ENCODE results near the gene CMTM2.
"Not testable (repeated sequence)": the region's sequence is repeated elsewhere in the genome, so short reads cannot be mapped to it uniquely, and the experiment has no call there.

Gene CMTM2

DNA sequence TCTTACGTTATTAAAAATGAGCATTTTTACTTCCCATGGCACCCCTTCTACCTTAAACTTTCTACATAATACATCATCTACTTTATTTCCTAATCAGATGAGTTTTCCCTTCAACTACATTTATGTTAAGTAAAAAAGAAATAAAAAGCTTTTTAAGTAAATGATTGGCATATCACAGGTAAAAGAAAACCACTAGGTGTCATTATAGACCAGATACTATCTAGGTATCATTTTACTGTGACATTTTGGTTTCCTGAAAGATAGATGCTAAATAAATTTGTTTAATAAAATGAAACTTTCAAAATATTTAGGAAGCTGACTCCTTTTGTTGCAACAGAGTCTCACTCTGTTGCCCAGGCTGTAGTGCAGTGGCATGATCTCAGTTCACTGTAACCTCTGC is 16.9 kb upstream of the CMTM2 start:
- H3K4me3 ChIP-seq (replicated peaks in 1 of 2; ENCODE audit: low read depth in 2 of 2, low read length in 2 of 2) = no peak overlapping the region
- TF ChIP-seq, protein P1, sequence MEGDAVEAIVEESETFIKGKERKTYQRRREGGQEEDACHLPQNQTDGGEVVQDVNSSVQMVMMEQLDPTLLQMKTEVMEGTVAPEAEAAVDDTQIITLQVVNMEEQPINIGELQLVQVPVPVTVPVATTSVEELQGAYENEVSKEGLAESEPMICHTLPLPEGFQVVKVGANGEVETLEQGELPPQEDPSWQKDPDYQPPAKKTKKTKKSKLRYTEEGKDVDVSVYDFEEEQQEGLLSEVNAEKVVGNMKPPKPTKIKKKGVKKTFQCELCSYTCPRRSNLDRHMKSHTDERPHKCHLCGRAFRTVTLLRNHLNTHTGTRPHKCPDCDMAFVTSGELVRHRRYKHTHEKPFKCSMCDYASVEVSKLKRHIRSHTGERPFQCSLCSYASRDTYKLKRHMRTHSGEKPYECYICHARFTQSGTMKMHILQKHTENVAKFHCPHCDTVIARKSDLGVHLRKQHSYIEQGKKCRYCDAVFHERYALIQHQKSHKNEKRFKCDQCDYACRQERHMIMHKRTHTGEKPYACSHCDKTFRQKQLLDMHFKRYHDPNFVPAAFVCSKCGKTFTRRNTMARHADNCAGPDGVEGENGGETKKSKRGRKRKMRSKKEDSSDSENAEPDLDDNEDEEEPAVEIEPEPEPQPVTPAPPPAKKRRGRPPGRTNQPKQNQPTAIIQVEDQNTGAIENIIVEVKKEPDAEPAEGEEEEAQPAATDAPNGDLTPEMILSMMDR (IDR thresholded peaks at IDR 0.05; ENCODE audit: low read depth, low read length) = no peak
- DNase-seq (ENCODE audit: low read depth in 2 of 2) = no peak

DNA sequence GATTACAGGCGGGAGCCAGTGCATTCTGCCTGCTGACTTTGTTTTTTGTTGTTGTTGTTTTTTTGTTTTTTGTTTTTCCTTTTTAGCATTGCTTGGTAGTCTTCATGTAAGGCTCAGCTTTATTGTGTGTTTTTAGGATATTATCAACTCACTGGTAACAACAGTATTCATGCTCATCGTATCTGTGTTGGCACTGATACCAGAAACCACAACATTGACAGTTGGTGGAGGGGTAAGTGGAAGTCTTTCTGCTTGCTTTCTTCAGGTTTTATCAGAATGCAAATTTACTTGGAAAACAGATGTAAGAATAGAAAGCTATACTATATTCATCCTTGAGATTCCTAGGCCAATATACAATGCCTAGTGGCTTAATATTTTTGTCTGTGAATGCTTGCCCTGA is 16.3 kb upstream of the CMTM2 start:
- TF ChIP-seq, protein P1 (IDR thresholded peaks at IDR 0.05; ENCODE audit: low read depth, low read length) = no peak
- no peak overlapping the region for H3K4me3 ChIP-seq (replicated peaks in 1 of 2; ENCODE audit: low read depth in 2 of 2, low read length in 2 of 2)
- no peak for DNase-seq (ENCODE audit: low read depth in 2 of 2)

DNA sequence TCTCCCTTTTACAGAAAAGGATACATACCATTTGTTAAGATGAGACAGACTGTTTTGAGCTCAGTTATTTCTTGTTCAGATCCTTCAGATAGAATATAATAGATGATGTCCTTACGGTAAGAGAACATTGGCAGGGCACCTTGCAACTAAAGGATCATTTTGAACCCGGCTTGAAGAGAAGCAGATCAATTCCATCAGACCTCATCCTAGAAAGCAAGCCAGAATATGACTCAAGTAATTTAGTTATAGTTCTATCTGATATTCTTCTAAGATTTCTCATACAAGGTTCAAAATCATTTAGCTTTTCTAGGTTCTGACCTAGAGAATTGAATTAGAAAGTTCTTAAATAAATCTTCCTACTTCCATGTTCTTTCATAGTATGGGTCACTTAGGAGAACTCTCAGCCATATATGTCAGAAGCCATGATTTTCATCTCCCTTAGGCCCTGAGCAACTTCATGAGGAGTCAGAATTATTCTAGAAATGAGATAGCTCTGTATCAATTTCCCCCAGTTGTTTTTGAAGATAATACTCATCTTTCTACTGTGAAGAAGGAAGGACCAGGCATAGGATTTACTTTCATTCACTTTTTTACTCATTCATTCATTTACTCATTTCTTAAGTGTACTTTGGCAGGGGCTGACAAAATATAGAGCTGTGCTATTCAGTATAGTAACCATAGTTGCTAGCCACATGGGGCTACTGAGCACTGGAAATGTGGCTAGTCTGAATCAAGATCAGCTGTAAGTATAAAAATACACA is 15.5 kb upstream of the CMTM2 start:
- H3K4me3 ChIP-seq (replicated peaks in 1 of 2; ENCODE audit: low read depth in 2 of 2, low read length in 2 of 2) = no peak overlapping the region
- no peak for DNase-seq (ENCODE audit: low read depth in 2 of 2)
- TF ChIP-seq, protein P1 (IDR thresholded peaks at IDR 0.05; ENCODE audit: low read depth, low read length) = no peak

DNA sequence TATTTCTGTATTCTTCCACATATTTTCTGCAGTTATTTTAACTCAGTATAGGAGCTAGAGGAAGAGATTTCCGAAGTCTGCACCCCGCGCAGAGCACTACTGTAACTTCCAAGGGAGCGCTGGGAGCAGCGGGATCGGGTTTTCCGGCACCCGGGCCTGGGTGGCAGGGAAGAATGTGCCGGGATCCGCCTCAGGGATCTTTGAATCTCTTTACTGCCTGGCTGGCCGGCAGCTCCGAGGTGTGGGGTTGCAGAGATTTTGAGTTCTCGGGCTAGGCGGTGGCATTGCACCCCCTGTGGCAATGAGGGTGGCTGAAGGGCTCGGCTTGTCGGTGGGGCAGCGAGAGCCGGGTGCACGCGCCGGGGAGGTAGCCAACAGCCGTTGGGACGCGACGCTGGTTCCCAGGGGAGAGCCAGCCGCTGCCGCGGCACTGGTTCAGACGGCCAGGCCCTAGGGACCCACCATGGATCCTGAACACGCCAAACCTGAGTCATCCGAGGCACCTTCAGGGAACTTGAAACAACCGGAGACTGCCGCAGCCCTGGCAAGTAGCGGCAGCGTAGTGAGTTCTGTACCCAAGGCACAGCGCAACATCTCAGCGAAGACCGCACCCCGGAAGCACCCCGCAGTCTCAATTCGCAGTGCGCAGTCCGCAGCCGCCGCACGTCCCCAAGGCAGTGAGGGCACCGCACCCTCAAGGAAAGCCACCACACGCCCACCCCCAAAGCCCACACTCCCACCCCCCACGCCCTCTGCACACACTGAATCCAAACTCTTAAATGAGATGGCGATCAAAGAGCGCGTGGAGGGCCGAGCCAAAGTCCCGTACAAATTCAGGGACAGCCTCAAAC is 13.0 kb upstream of the CMTM2 start, which contains the start of gene CMTM1:
Gene CMTM1 (plus strand): TSS at position 389 of the 851 bp plus-strand sequence. CDS start 75 bp downstream, at position 464.
- DNase-seq (ENCODE audit: low read depth in 2 of 2) = no peak
- no peak within 1 kb of the TSS for H3K4me3 ChIP-seq (replicated peaks in 1 of 2; ENCODE audit: low read depth in 2 of 2, low read length in 2 of 2)
- TF ChIP-seq, protein P1 (IDR thresholded peaks at IDR 0.05; ENCODE audit: low read depth, low read length) = no peak

DNA sequence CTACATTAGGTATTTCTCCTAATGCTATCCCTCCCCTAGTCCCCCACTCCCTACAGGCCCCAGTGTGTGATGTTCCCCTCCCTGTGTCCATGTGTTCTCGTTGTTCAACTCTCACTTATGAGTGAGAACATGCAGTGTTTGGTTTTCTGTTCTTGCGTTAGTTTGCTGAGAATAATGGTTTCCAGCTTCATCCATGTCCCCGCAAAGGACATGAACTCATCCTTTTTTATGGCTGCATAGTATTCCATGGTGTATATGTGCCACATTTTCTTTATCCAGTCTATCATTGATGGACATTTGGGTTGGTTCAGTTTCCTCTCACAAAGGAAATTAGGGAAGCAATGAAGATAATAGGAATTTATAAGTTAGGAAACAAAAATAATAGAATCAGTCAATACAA is 12.0 kb upstream of the CMTM2 start:
- not testable (repeated sequence) for DNase-seq (ENCODE audit: low read depth in 2 of 2); H3K4me3 ChIP-seq (replicated peaks in 1 of 2; ENCODE audit: low read depth in 2 of 2, low read length in 2 of 2)

DNA sequence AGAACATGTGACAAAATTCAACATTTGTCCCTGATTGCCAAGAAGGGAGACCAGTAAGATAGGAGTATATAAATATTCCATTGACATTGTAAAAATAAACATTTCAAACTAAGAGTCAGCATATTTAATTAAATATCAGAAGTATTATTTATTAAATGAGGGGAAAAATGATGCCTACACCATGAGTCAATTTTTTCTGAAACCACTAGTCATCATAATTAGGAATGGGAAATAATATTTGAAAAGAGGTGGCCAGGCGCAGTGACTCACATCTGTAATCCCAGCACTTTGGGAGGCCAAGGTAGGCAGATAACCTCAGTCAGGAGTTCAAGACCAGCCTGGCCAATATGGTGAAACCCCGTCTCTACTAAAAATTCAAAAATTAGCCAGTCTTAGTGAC is 10.9 kb upstream of the CMTM2 start:
- no peak overlapping the region for H3K4me3 ChIP-seq (replicated peaks in 1 of 2; ENCODE audit: low read depth in 2 of 2, low read length in 2 of 2)
- DNase-seq (ENCODE audit: low read depth in 2 of 2) = peak in 1 of 2 donors; percentile 63
- TF ChIP-seq, protein P1 (IDR thresholded peaks at IDR 0.05; ENCODE audit: low read depth, low read length) = no peak

DNA sequence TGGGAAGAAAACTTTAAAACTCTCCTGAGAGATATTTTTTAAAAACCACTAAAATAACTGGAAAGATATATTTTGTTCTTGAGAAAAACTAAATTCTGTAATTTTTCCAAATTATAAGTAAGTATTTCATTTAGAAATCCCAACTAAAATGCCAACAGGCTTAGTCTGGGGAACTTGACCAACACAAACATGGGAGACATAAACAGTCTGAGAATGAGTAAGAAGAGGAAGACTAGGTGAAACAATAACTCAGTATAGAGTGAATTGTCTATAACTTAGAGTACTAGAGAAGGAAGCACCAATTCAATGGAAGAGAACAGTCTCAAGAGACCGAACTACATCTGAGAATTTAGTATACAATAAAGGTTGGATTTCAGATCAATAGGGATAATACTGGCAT is 10.1 kb upstream of the CMTM2 start:
- DNase-seq (ENCODE audit: low read depth in 2 of 2) = peak in 1 of 2 donors; percentile 78
- H3K4me3 ChIP-seq (replicated peaks in 1 of 2; ENCODE audit: low read depth in 2 of 2, low read length in 2 of 2) = no peak overlapping the region

More for the DNA sequence above, 10.1 kb upstream of the CMTM2 start:
- TF ChIP-seq, protein P1 (IDR thresholded peaks at IDR 0.05; ENCODE audit: low read depth, low read length) = no peak

Measured in cardiac fibroblast (primary cell).